ENCODE results near the gene SLCO3A1.

SLCO3A1 gene

GRCh38 chr15:92111291-92111690, 257.8 kb downstream of the SLCO3A1 start:
- no peak for DNase-seq

- no peak for DNase-seq
Measured at GRCh38 chr15:92111751-92112150, 258.2 kb downstream of the SLCO3A1 start.

GRCh38 chr15:92112180-92112579, 258.7 kb downstream of the SLCO3A1 start:
- no peak for DNase-seq

- no peak for DNase-seq
Measured at GRCh38 chr15:92112711-92113110, 259.2 kb downstream of the SLCO3A1 start.

GRCh38 chr15:92113832-92114231, 260.3 kb downstream of the SLCO3A1 start:
- DNase-seq: no peak

- DNase-seq: no peak
Measured at GRCh38 chr15:92115834-92116233, 262.3 kb downstream of the SLCO3A1 start.

GRCh38 chr15:92116330-92116729, 262.8 kb downstream of the SLCO3A1 start:
- no peak for DNase-seq

GRCh38 chr15:92117261-92117731, 263.8 kb downstream of the SLCO3A1 start:
- DNase-seq: no peak

- no peak for DNase-seq
Measured at GRCh38 chr15:92118162-92118935, 264.8 kb downstream of the SLCO3A1 start.

GRCh38 chr15:92118936-92119325, 265.4 kb downstream of the SLCO3A1 start:
- no peak for DNase-seq

- no peak for DNase-seq
Measured at GRCh38 chr15:92120094-92120795, 266.7 kb downstream of the SLCO3A1 start.

- no peak for DNase-seq
Measured at GRCh38 chr15:92121047-92121446, 267.5 kb downstream of the SLCO3A1 start.

GRCh38 chr15:92122259-92122658, 268.8 kb downstream of the SLCO3A1 start:
- no peak for DNase-seq

GRCh38 chr15:92123962-92124656, 270.6 kb downstream of the SLCO3A1 start:
- no peak for DNase-seq

- DNase-seq: no peak
Measured at GRCh38 chr15:92124657-92125010, 271.1 kb downstream of the SLCO3A1 start.

GRCh38 chr15:92128788-92129187, 275.3 kb downstream of the SLCO3A1 start:
- no peak for DNase-seq

GRCh38 chr15:92130244-92130643, 276.7 kb downstream of the SLCO3A1 start:
- no peak for DNase-seq

GRCh38 chr15:92130906-92131305, 277.4 kb downstream of the SLCO3A1 start:
- DNase-seq: no peak

- DNase-seq: no peak
Measured at GRCh38 chr15:92132982-92133755, 279.7 kb downstream of the SLCO3A1 start.

- no peak for DNase-seq
Measured at GRCh38 chr15:92140796-92141195, 287.3 kb downstream of the SLCO3A1 start.

- DNase-seq: no peak
Measured at GRCh38 chr15:92141607-92142006, 288.1 kb downstream of the SLCO3A1 start.

GRCh38 chr15:92142242-92143232, 289.0 kb downstream of the SLCO3A1 start:
- no peak for DNase-seq
